Endodermal cell (in vitro differentiated cells): ENCODE measurements around the gene ARHGAP5. TPM values are rescaled to one million over a fixed set of nuclear protein-coding genes. Genes with fewer than 3 reads are reported as not detected.

Source experiments
- DNase-seq: peaks from one replicate; pipeline ENCODE4 v3.0.0-alpha.2; 2017
- H3K27ac ChIP-seq: 2 replicates; pipeline ENCODE4 v1.5.1; 2013; ENCODE audit warnings: mild to moderate bottlenecking, low read depth, low read length, moderate library complexity
- H3K27me3 ChIP-seq: 2 replicates; pipeline ENCODE4 v1.6.1; 2013; ENCODE audit warnings: mild to moderate bottlenecking, low read length, moderate library complexity; ENCODE audit not compliant: insufficient read depth, control insufficient read depth, poor library complexity, severe bottlenecking
- H3K36me3 ChIP-seq: 2 replicates; pipeline ENCODE4 v1.7.0; 2013; ENCODE audit warnings: mild to moderate bottlenecking, low read length, moderate library complexity; ENCODE audit not compliant: control insufficient read depth, insufficient read depth
- H3K4me1 ChIP-seq: one replicate; pipeline ENCODE4 v1.7.0; 2013; ENCODE audit warnings: low read length; ENCODE audit not compliant: control insufficient read depth, insufficient read depth
- H3K4me3 ChIP-seq: 2 replicates; pipeline ENCODE4 v1.5.1; 2013; ENCODE audit warnings: mild to moderate bottlenecking, low read length, moderate library complexity
- H3K9ac ChIP-seq: 2 replicates; pipeline ENCODE4 v1.6.1; 2013; ENCODE audit warnings: mild to moderate bottlenecking, low read length, moderate library complexity; ENCODE audit not compliant: poor library complexity, severe bottlenecking; ENCODE audit errors: extremely low read depth
- H3K9me3 ChIP-seq: 2 replicates; pipeline ENCODE4 v1.6.1; 2013; ENCODE audit warnings: mild to moderate bottlenecking, low read length, moderate library complexity; ENCODE audit not compliant: control insufficient read depth
- H3K27ac Mint-ChIP-seq: 2 replicates; pipeline ENCODE4 v1.8.0; 2020; ENCODE audit warnings: mixed read lengths
- H3K27me3 Mint-ChIP-seq: 2 replicates; pipeline ENCODE4 v1.8.0; 2021; ENCODE audit warnings: mild to moderate bottlenecking, mixed read lengths; ENCODE audit not compliant: insufficient read depth
- H3K36me3 Mint-ChIP-seq: 2 replicates; pipeline ENCODE4 v1.8.0; 2020; ENCODE audit warnings: low read depth, mixed read lengths
- H3K4me1 Mint-ChIP-seq: 2 replicates; pipeline ENCODE4 v1.8.0; 2020; ENCODE audit warnings: mixed read lengths
- H3K4me3 Mint-ChIP-seq: 2 replicates; pipeline ENCODE4 v1.8.0; 2020; ENCODE audit warnings: mild to moderate bottlenecking, moderate library complexity, mixed read lengths
- H3K9me3 Mint-ChIP-seq: 2 replicates; pipeline ENCODE4 v1.8.0; 2020; ENCODE audit warnings: mild to moderate bottlenecking, mixed read lengths
- CTCF ChIP-seq: fragments of 200-600 bp; sonication (generic); conservative IDR thresholded peaks from 2 replicates; pipeline ENCODE4 v1.5.0; 2021; ENCODE audit warnings: antibody characterized with exemption, mild to moderate bottlenecking
- WGBS, 2 experiments: methylation state at CpG; one replicate each; pipeline versions ENCODE4 v1.1.5 to v1.1.7; 2013; ENCODE audit warnings: missing lambda C conversion rate in 2 of 2, mixed read lengths in 1 of 2; ENCODE audit not compliant: insufficient coverage in 1 of 2, insufficient read length in 1 of 2; 5-methylcytosine and 5-hydroxymethylcytosine counted together
- total RNA-seq, 2 donors: library from RNA; stranded (reverse); fragmentation: NEBNext Ultra II Directional in 1 of 2; extraction: Animal tissue kit (Norgen Biotek cat#: 25700) in 1 of 2; gene quantifications; 2 replicates in 1 of 2; 3 replicates in 1 of 2; pipeline ENCODE4 v1.2.1, GENCODE V29; 2021

ARHGAP5 gene
- total RNA-seq, 2 donors from 2014 or later, result 122 to 133 TPM

- Histone ChIP-seq H3K4me3 (no peak overlapping the region), H3K27me3 (no peaks in the 10 kb centered on the region), H3K9ac (no peak overlapping the region), H3K4me1 (no peaks in the 10 kb centered on the region), H3K9me3 (no peaks in the 10 kb centered on the region), H3K27ac (no peak overlapping the region), H3K36me3 (no peaks in the 10 kb centered on the region)
- Mint-ChIP-seq H3K27ac (no peak overlapping the region), H3K9me3 (no peaks in the 10 kb centered on the region), H3K4me1 (peaks cover 6% of the 10 kb centered on the region), H3K4me3 (no peak overlapping the region), H3K27me3 (peaks cover under 1% of the 10 kb centered on the region), H3K36me3 (no peaks in the 10 kb centered on the region)
- DNase-seq, result no peak
- TF ChIP-seq CTCF, result no peak
- 63 to 94% methylated on average over 1 to 2 of the region's 2 CpGs for WGBS, 2 experiments
These were observed 8.4 kb upstream of the ARHGAP5 start for GRCh38 chr14:32068708-32069107.

- H3K4me3 Mint-ChIP-seq, result no peak overlapping the region
- peak; percentile 60 for TF ChIP-seq CTCF
- Histone ChIP-seq H3K36me3 (no peaks in the 10 kb centered on the region), H3K27ac (no peak overlapping the region), H3K9ac (no peak overlapping the region), H3K27me3 (no peaks in the 10 kb centered on the region), H3K4me3 (no peak overlapping the region), H3K4me1 (no peaks in the 10 kb centered on the region), H3K9me3 (no peaks in the 10 kb centered on the region)
- H3K27me3 Mint-ChIP-seq, result peaks cover 4% of the 10 kb centered on the region
- H3K9me3 Mint-ChIP-seq, result no peaks in the 10 kb centered on the region
- H3K36me3 Mint-ChIP-seq, result no peaks in the 10 kb centered on the region
- no peak for DNase-seq
- H3K4me1 Mint-ChIP-seq, result peaks cover 10% of the 10 kb centered on the region
- H3K27ac Mint-ChIP-seq, result no peak overlapping the region
- 90 to 100% methylated on average over 2 to 3 of the region's 3 CpGs for WGBS, 2 experiments
These were observed 6.8 kb upstream of the ARHGAP5 start for GRCh38 chr14:32070282-32070681.

DNA sequence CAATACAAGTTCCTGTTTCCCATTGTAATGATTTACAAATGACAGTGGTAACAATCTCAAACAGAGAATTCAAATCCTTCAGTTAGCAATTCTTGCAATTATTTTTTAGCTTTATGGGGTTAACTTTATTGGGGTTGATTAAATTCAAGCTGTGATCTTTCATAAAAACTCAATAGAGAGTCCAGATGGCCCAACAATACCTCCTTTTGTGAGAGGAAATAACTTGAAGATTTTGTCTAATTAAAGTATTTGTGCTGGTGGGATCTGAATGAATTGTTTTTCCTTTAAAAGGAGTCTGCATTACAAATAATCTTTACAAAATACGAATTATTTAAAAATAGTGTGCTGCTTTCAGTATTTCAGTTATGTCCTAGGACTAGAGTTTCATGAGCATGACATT is 4.4 kb upstream of the ARHGAP5 start:
- H3K4me1 ChIP-seq, result no peaks in the 10 kb centered on the region

More for the DNA sequence above, 4.4 kb upstream of the ARHGAP5 start:
- Histone ChIP-seq H3K27ac (no peak overlapping the region), H3K4me3 (no peak overlapping the region), H3K9ac (no peak overlapping the region), H3K9me3 (no peaks in the 10 kb centered on the region), H3K36me3 (no peaks in the 10 kb centered on the region), H3K27me3 (no peaks in the 10 kb centered on the region)
- H3K4me1 Mint-ChIP-seq, result peaks cover 12% of the 10 kb centered on the region
- H3K27me3 Mint-ChIP-seq, result peaks cover 4% of the 10 kb centered on the region
- no peaks in the 10 kb centered on the region for H3K36me3 Mint-ChIP-seq
- H3K9me3 Mint-ChIP-seq, result no peaks in the 10 kb centered on the region
- TF ChIP-seq CTCF, result no peak
- H3K27ac Mint-ChIP-seq, result no peak overlapping the region
- 100% methylated on average over 1 of the region's 1 CpG; no CpG with 5 or more reads in 1 of the 2 experiments for WGBS, 2 experiments
- DNase-seq, result no peak
- H3K4me3 Mint-ChIP-seq, result no peak overlapping the region
